CD4-positive, alpha-beta T cell treated with Interleukin-17A for 1 hour (primary cell): ENCODE data around the gene EIF4A3.

ENCODE experiments used
- DNase-seq: peaks from one replicate; pipeline ENCODE4 v3.0.0-alpha.2; 2020

The EIF4A3 gene

GRCh38 chr17:80110927-80111701 is 35.8 kb downstream of the EIF4A3 start:
- no peak for DNase-seq

- no peak for DNase-seq
Observed at GRCh38 chr17:80110447-80110812, 36.5 kb downstream of the EIF4A3 start.

- no peak for DNase-seq
Observed at GRCh38 chr17:80109713-80110446, 37.0 kb downstream of the EIF4A3 start.

- no peak for DNase-seq
Observed at GRCh38 chr17:80109066-80109660, 37.8 kb downstream of the EIF4A3 start.

DNA sequence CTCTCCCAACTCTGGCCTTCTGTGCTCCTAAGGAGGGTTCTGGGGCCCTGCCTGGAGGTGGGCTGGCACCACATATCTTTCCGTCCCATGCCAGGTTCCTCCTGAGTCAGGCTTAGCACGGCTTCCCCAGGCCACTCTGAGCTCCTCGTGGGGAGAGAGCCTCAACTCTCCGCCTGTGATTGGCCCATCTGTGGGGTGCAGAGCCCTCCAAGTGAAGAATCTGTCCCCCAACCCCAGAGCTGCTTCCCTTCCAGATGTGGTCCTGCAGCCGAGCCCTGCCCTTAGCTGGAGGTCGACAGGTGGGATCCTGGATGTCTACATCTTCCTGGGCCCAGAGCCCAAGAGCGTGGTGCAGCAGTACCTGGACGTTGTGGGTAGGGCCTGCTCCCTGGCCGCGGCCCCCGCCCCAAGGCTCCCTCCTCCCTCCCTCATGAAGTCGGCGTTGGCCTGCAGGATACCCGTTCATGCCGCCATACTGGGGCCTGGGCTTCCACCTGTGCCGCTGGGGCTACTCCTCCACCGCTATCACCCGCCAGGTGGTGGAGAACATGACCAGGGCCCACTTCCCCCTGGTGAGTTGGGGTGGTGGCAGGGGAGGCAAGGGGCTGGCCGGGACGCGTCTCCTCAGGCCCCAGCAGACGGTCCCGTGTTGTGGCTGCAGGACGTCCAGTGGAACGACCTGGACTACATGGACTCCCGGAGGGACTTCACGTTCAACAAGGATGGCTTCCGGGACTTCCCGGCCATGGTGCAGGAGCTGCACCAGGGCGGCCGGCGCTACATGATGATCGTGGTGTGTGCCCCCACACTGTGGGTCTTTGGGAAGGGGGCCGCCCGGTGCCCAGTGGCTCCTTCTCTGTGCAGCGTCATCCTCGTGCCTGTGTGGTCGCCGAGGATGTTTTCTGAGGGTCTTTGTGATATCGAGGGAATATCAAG is 38.6 kb downstream of the EIF4A3 start:
- no peak for DNase-seq

GRCh38 chr17:80107231-80108021 is 39.5 kb downstream of the EIF4A3 start:
- DNase-seq, result no peak

DNA sequence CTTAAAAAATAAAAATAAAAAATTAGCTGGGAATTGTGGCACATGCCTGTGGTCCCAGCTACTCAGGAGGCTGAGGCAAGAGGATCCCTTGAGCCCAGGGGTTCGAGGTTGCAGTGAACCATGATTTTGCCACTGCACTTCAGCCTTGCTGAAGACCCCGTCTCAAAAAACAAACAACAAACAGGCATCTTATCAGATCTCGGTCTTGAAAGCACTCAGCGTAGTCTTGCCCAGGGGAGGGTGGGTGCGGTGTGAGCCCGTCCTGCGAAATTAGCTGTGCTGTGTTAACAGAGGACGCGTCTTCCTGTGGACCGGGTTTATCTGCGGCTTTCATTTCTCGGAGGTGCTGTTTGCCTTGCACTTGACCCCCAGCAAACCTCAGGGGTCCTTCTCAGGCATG is 40.2 kb downstream of the EIF4A3 start:
- no peak for DNase-seq

- no peak for DNase-seq
Observed at GRCh38 chr17:80106176-80106575, 40.8 kb downstream of the EIF4A3 start.

DNA sequence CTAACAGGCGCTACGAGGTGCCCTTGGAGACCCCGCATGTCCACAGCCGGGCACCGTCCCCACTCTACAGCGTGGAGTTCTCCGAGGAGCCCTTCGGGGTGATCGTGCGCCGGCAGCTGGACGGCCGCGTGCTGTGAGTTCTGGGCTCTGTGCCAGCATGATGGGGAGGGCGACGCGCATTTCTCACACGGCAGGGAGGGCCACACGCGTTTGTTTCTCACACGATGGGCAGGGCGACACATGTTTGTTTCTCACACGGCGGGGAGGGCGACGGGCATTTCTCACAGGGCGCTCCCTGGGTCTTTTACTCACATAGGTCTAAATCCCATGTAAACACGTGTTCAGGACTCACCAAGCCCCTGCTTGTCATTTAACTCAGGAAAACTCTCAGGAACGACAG is 41.2 kb downstream of the EIF4A3 start:
- DNase-seq, result no peak

DNA sequence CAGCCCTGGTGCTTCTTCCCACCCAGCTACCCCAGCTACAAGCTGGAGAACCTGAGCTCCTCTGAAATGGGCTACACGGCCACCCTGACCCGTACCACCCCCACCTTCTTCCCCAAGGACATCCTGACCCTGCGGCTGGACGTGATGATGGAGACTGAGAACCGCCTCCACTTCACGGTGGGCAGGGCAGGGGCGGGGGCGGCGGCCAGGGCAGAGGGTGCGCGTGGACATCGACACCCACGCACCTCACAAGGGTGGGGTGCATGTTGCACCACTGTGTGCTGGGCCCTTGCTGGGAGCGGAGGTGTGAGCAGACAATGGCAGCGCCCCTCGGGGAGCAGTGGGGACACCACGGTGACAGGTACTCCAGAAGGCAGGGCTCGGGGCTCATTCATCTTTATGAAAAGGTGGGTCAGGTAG is 42.0 kb downstream of the EIF4A3 start:
- DNase-seq, result no peak

DNA sequence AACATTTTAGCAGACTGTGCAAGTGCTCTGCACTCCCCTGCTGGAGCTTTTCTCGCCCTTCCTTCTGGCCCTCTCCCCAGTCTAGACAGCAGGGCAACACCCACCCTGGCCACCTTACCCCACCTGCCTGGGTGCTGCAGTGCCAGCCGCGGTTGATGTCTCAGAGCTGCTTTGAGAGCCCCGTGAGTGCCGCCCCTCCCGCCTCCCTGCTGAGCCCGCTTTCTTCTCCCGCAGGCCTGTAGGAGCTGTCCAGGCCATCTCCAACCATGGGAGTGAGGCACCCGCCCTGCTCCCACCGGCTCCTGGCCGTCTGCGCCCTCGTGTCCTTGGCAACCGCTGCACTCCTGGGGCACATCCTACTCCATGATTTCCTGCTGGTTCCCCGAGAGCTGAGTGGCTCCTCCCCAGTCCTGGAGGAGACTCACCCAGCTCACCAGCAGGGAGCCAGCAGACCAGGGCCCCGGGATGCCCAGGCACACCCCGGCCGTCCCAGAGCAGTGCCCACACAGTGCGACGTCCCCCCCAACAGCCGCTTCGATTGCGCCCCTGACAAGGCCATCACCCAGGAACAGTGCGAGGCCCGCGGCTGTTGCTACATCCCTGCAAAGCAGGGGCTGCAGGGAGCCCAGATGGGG is 42.5 kb downstream of the EIF4A3 start:
- DNase-seq, result no peak

- DNase-seq, result no peak
Observed at GRCh38 chr17:80103449-80104085, 43.4 kb downstream of the EIF4A3 start.

DNA sequence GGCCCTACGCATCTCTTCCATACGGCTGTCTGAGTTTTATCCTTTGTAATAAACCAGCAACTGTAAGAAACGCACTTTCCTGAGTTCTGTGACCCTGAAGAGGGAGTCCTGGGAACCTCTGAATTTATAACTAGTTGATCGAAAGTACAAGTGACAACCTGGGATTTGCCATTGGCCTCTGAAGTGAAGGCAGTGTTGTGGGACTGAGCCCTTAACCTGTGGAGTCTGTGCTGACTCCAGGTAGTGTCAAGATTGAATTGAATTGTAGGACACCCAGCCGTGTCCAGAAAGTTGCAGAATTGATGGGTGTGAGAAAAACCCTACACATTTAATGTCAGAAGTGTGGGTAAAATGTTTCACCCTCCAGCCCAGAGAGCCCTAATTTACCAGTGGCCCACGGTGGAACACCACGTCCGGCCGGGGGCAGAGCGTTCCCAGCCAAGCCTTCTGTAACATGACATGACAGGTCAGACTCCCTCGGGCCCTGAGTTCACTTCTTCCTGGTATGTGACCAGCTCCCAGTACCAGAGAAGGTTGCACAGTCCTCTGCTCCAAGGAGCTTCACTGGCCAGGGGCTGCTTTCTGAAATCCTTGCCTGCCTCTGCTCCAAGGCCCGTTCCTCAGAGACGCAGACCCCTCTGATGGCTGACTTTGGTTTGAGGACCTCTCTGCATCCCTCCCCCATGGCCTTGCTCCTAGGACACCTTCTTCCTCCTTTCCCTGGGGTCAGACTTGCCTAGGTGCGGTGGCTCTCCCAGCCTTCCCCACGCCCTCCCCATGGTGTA is 44.1 kb downstream of the EIF4A3 start:
- no peak for DNase-seq

GRCh38 chr17:80101946-80102663 is 44.8 kb downstream of the EIF4A3 start:
- no peak for DNase-seq

GRCh38 chr17:80101011-80101945 is 45.6 kb downstream of the EIF4A3 start, which contains the start of gene GAA:
TSS of gene GAA (plus strand) at chr17:80101581. CDS start at chr17:80104587, 3,006 bp downstream.
- peak; percentile 89 for DNase-seq

GRCh38 chr17:80100035-80100323 is 46.9 kb downstream of the EIF4A3 start:
- DNase-seq, result no peak

DNA sequence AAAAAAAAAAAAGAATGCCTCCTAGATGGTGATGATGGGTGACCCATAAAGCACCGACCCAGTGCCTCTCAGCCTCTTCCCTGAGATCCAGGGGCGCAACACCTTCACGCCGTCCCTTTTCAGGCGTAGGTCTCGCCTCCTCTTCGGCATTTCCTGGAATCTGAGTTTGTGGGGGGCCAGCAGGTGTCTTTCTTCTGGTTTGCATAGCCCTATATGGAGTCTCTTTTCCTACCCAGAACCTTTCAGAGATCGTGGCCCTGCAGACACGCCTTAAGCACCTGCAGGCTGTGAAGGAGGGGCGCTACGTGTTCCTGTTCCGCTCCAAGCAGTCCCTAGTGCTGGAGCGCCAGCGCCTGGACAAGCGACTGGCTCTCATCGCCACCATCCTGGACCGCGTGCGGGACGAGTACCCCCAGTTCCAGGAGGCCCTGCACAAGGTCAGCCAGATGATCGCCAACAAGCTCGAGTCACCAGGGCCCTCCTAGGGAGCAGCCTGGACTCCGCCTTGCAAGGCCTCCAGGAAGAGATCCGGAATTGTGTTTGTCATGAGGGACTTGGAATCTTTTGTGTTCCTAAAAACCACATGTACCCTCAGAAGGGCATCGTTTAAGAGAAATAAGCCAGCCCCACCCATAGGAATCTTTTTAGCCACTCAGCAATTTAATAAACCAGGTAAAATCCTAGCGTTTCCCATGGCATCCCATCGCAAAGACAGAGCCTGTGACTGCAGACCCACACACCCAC is 47.5 kb downstream of the EIF4A3 start:
- no peak for DNase-seq
